ENCODE measurements around the gene MLST8.

MLST8 gene

GRCh38 chr16:2228161-2228824, 23.0 kb downstream of the MLST8 start:
- TF ChIP-seq REST (IDR thresholded peaks at IDR 0.05; ENCODE audit: low read depth) (no peak), CEBPB (IDR thresholded peaks at IDR 0.05) (no peak), TEAD4 (IDR thresholded peaks at IDR 0.05) (no peak), YY1 (IDR thresholded peaks at IDR 0.05; ENCODE audit: low read depth) (no peak), TAF1 (IDR thresholded peaks at IDR 0.05; ENCODE audit: low read depth) (no peak), ZBTB7A (IDR thresholded peaks at IDR 0.05; ENCODE audit: low read depth) (no peak), CREB1 (IDR thresholded peaks at IDR 0.05; ENCODE audit: low read depth) (no peak)

GRCh38 chr16:2229091-2229490, 23.8 kb downstream of the MLST8 start:
- no peak for TF ChIP-seq YY1 (IDR thresholded peaks at IDR 0.05; ENCODE audit: low read depth)
- TF ChIP-seq NFIC (IDR thresholded peaks at IDR 0.05), result no peak
- TF ChIP-seq MAX (IDR thresholded peaks at IDR 0.05), result no peak
- no peak for TF ChIP-seq FOXM1 (IDR thresholded peaks at IDR 0.05; ENCODE audit: borderline replicate concordance, low read depth)
- TF ChIP-seq TEAD4 (IDR thresholded peaks at IDR 0.05), result no peak
- no peak for TF ChIP-seq TAF1 (IDR thresholded peaks at IDR 0.05; ENCODE audit: low read depth)
- TF ChIP-seq USF1 (IDR thresholded peaks at IDR 0.05), result no peak
- TF ChIP-seq RAD21 (IDR thresholded peaks at IDR 0.05; ENCODE audit: low read depth), result no peak
- no peak for TF ChIP-seq ZBTB7A (IDR thresholded peaks at IDR 0.05; ENCODE audit: low read depth)
- no peak for TF ChIP-seq CEBPB (IDR thresholded peaks at IDR 0.05)

- TF ChIP-seq EP300 (IDR thresholded peaks at IDR 0.05; ENCODE audit: borderline replicate concordance), result no peak
These were observed 24.5 kb downstream of the MLST8 start for GRCh38 chr16:2229632-2230250.

GRCh38 chr16:2230376-2230775, 25.1 kb downstream of the MLST8 start:
- no peak for TF ChIP-seq CEBPB (IDR thresholded peaks at IDR 0.05)

- no peak for TF ChIP-seq RAD21 (IDR thresholded peaks at IDR 0.05; ENCODE audit: low read depth)
- TF ChIP-seq CREB1 (IDR thresholded peaks at IDR 0.05; ENCODE audit: low read depth), result no peak
- TF ChIP-seq ZBTB7A (IDR thresholded peaks at IDR 0.05; ENCODE audit: low read depth), result no peak
- TF ChIP-seq REST (IDR thresholded peaks at IDR 0.05; ENCODE audit: low read depth), result no peak
- no peak for TF ChIP-seq EP300 (IDR thresholded peaks at IDR 0.05; ENCODE audit: borderline replicate concordance)
- TF ChIP-seq MAX (IDR thresholded peaks at IDR 0.05), result no peak
- TF ChIP-seq CEBPB (IDR thresholded peaks at IDR 0.05), result no peak
- TF ChIP-seq YY1 (IDR thresholded peaks at IDR 0.05; ENCODE audit: low read depth), result no peak
- TF ChIP-seq NFIC (IDR thresholded peaks at IDR 0.05), result no peak
- no peak for TF ChIP-seq FOXM1 (IDR thresholded peaks at IDR 0.05; ENCODE audit: borderline replicate concordance, low read depth)
- TF ChIP-seq TAF1 (IDR thresholded peaks at IDR 0.05; ENCODE audit: low read depth), result no peak
- TF ChIP-seq EGR1 (IDR thresholded peaks at IDR 0.05), result no peak
- TF ChIP-seq USF1 (IDR thresholded peaks at IDR 0.05), result no peak
These were observed 26.0 kb downstream of the MLST8 start for GRCh38 chr16:2231016-2231931.

Measured in Ishikawa (cell line).